H1 (cell line): Measurements from ENCODE around the gene TMEM72. TPM values are rescaled to one million over a fixed set of nuclear protein-coding genes. Genes with fewer than 3 reads are reported as not detected.

ENCODE experiments used
- GTF2F1 ChIP-seq: IDR thresholded peaks from 2 replicates; pipeline ENCODE4 v1.6.1; 2012; ENCODE audit warnings: low read depth, low read length, improper control_type of control experiment, borderline replicate concordance
- TEAD4 ChIP-seq: IDR thresholded peaks from 2 replicates; pipeline ENCODE4 v1.6.1; 2012; ENCODE audit warnings: low read depth, low read length, inconsistent platforms, mixed read lengths
- polyA plus RNA-seq, 7 experiments: library from polyadenylated mRNA; depleted of rRNA in 3 of 7; stranded (reverse) in 5 of 7; unstranded in 2 of 7; fragments of >200 nt in 5 of 7; fragments of 200-250 nt in 2 of 7; gene quantifications; 1 replicate in 5 of 7; 2 replicates in 1 of 7; 4 replicates in 1 of 7; pipeline versions ENCODE4 v1.2.1 to v1.2.3, GENCODE V29; 2011 to 2013; ENCODE audit warnings: missing spikeins in 2 of 7, mixed read lengths in 2 of 7
- total RNA-seq: library from RNA; stranded (reverse); fragmentation: NEBNext Ultra II Directional; extraction: Animal tissue kit (Norgen Biotek cat#: 25700); gene quantifications from 2 replicates; pipeline ENCODE4 v1.2.1, GENCODE V29; 2021

The TMEM72 gene
- total and polyA plus RNA-seq, 2 of the 8 experiments (the other 6 are each of a cell fraction or from before 2014, with no cell fraction given): not detected

DNA sequence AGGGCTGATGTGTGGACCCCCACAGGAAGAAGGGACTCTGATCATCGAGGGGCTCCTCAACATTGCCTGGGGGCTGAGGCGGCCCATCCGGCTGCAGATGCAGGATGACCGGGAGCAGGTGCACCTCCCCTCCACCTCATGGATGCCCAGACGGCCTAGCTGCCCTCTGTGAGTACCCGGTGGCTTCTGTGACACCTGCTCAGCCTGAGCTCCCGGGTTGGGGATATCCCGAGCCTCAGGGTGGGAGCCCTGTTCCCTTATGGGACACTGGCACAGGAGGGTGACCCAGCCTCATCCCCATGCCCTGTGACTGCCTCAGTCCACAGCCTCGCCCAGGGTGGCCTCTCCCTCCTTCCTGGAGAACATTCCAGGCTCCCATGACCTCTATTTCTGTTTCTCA is 71.4 kb downstream of the TMEM72 start (continued):
- no peak for TF ChIP-seq GTF2F1
- TF ChIP-seq TEAD4: no peak
- TF ChIP-seq, all 59 proteins: peak for 0
